DND-41 (cell line): ENCODE data around the gene GCLM.

ENCODE experiments used
- ATAC-seq: fragments of 200-7000 bp; cut with Tn5 transposase; 3 replicates; pipeline ENCODE4 v1.9.1; 2021; ENCODE audit warnings: low read depth; ENCODE audit not compliant: insufficient read depth
- DNase-seq: peaks from one replicate; pipeline ENCODE4 v3.0.0-alpha.2; 2020
- H2AFZ ChIP-seq: 2 replicates; pipeline ENCODE4 v1.6.0; 2012; ENCODE audit warnings: low read depth, low read length
- H3K27ac ChIP-seq: 2 replicates; pipeline ENCODE4 v1.5.1; 2012; ENCODE audit warnings: low read length, inconsistent platforms
- H3K27me3 ChIP-seq: fragments of 200-600 bp; sonication (generic); 2 replicates; pipeline ENCODE4 v1.6.0; 2012; ENCODE audit warnings: low read length, mild to moderate bottlenecking, inconsistent platforms; ENCODE audit not compliant: insufficient read depth, poor library complexity
- H3K36me3 ChIP-seq: 2 replicates; pipeline ENCODE4 v1.5.1; 2012; ENCODE audit warnings: low read length, inconsistent platforms; ENCODE audit not compliant: insufficient read depth
- H3K4me1 ChIP-seq: 2 replicates; pipeline ENCODE4 v1.5.1; 2012; ENCODE audit warnings: mild to moderate bottlenecking, low read length; ENCODE audit not compliant: insufficient read depth
- H3K4me2 ChIP-seq: 2 replicates; pipeline ENCODE4 v1.6.0; 2012; ENCODE audit warnings: mild to moderate bottlenecking, moderate library complexity, low read length, inconsistent platforms; ENCODE audit not compliant: insufficient read depth
- H3K4me3 ChIP-seq, 2 experiments: fragments of 200-600 bp in 1 of 2; shearing (Covaris generic) in 1 of 2; 2 replicates each; pipeline ENCODE4 v1.5.1; 2012 to 2016; ENCODE audit warnings: inconsistent platforms in 2 of 2, low read length in 2 of 2, mild to moderate bottlenecking in 2 of 2, low read depth in 1 of 2, moderate library complexity in 1 of 2
- H3K79me2 ChIP-seq: 2 replicates; pipeline ENCODE4 v1.6.0; 2012; ENCODE audit warnings: low read length, inconsistent platforms; ENCODE audit not compliant: insufficient read depth
- H3K9ac ChIP-seq: 2 replicates; pipeline ENCODE4 v1.6.0; 2012; ENCODE audit warnings: low read depth, mild to moderate bottlenecking, inconsistent platforms, low read length, moderate library complexity
- H3K9me3 ChIP-seq: 2 replicates; pipeline ENCODE4 v1.5.1; 2012; ENCODE audit warnings: low read length, moderate library complexity, mild to moderate bottlenecking, inconsistent platforms; ENCODE audit not compliant: insufficient read depth, severe bottlenecking
- H4K20me1 ChIP-seq: 2 replicates; pipeline ENCODE4 v1.6.0; 2012; ENCODE audit warnings: low read length; ENCODE audit not compliant: insufficient read depth
- CTCF ChIP-seq: IDR thresholded peaks from 2 replicates; pipeline ENCODE4 v1.5.1; 2012; ENCODE audit warnings: borderline replicate concordance, low read length, moderate library complexity, mild to moderate bottlenecking; ENCODE audit not compliant: poor library complexity, severe bottlenecking; ENCODE audit errors: extremely low read depth
- EZH2 ChIP-seq: IDR thresholded peaks from 3 replicates; pipeline ENCODE4 v1.6.1; 2012; ENCODE audit warnings: borderline replicate concordance, low read depth, mild to moderate bottlenecking, moderate library complexity, low read length, inconsistent platforms; ENCODE audit not compliant: severe bottlenecking

Gene GCLM

GRCh38 chr1:93842750-93843500 lies 66.3 kb downstream of the GCLM start:
- DNase-seq (no peak), ATAC-seq (no peak)
- TF ChIP-seq CTCF, result no peak
- no peak for TF ChIP-seq EZH2
- no peak overlapping the region for H3K9ac ChIP-seq
- H3K9me3 ChIP-seq, result no peaks in the 10 kb centered on the region
- H3K4me3 ChIP-seq, result no peak overlapping the region
- H4K20me1 ChIP-seq, result no peaks in the 10 kb centered on the region
- H3K27ac ChIP-seq, result no peak overlapping the region
- peaks cover 25% of the 10 kb centered on the region for H3K4me1 ChIP-seq
- H3K27me3 ChIP-seq, result no peaks in the 10 kb centered on the region
- no peak overlapping the region for H3K4me2 ChIP-seq
- H3K36me3 ChIP-seq, result no peaks in the 10 kb centered on the region; the same call in 1 of the 2 replicates
- no peaks in the 10 kb centered on the region; the same call in 1 of the 2 replicates for H3K79me2 ChIP-seq
- no peak overlapping the region for H2AFZ ChIP-seq

- H3K4me3 ChIP-seq, result no peak overlapping the region
- TF ChIP-seq EZH2, result no peak
- no peak for TF ChIP-seq CTCF
- no peak for DNase-seq
- no peaks in the 10 kb centered on the region; the same call in 1 of the 2 replicates for H3K79me2 ChIP-seq
- H4K20me1 ChIP-seq, result no peaks in the 10 kb centered on the region
- no peaks in the 10 kb centered on the region for H3K27me3 ChIP-seq
- H3K9me3 ChIP-seq, result no peaks in the 10 kb centered on the region
- H3K36me3 ChIP-seq, result no peaks in the 10 kb centered on the region; the same call in 1 of the 2 replicates
- H2AFZ ChIP-seq, result no peak overlapping the region
- no peak overlapping the region for H3K4me2 ChIP-seq
- no peak overlapping the region for H3K9ac ChIP-seq
- peaks cover 25% of the 10 kb centered on the region for H3K4me1 ChIP-seq
- ATAC-seq, result no peak
- no peak overlapping the region for H3K27ac ChIP-seq
Observed at GRCh38 chr1:93841771-93842170, 67.5 kb downstream of the GCLM start.

GRCh38 chr1:93840956-93841482 lies 68.2 kb downstream of the GCLM start:
- H3K9me3 ChIP-seq, result no peaks in the 10 kb centered on the region
- no peak overlapping the region for H3K4me3 ChIP-seq
- H3K27me3 ChIP-seq, result no peaks in the 10 kb centered on the region
- H3K4me1 ChIP-seq, result peaks cover 24% of the 10 kb centered on the region
- DNase-seq (no peak), ATAC-seq (no peak)
- H3K79me2 ChIP-seq, result no peaks in the 10 kb centered on the region; the same call in 1 of the 2 replicates
- H3K4me2 ChIP-seq, result no peak overlapping the region
- H3K36me3 ChIP-seq, result no peaks in the 10 kb centered on the region; the same call in 1 of the 2 replicates
- no peak for TF ChIP-seq EZH2
- TF ChIP-seq CTCF, result no peak
- no peaks in the 10 kb centered on the region for H4K20me1 ChIP-seq
- no peak overlapping the region for H2AFZ ChIP-seq
- H3K27ac ChIP-seq, result no peak overlapping the region
- no peak overlapping the region for H3K9ac ChIP-seq
